Islet precursor cell (in vitro differentiated cells): ENCODE measurements around the gene ACAT1.
"Not testable (repeated sequence)": the region's sequence is repeated elsewhere in the genome, so short reads cannot be mapped to it uniquely, and the experiment has no call there.

Experiments
- DNase-seq: peaks from one replicate; pipeline ENCODE4 v3.0.0-alpha.2; 2018

Gene ACAT1

DNA sequence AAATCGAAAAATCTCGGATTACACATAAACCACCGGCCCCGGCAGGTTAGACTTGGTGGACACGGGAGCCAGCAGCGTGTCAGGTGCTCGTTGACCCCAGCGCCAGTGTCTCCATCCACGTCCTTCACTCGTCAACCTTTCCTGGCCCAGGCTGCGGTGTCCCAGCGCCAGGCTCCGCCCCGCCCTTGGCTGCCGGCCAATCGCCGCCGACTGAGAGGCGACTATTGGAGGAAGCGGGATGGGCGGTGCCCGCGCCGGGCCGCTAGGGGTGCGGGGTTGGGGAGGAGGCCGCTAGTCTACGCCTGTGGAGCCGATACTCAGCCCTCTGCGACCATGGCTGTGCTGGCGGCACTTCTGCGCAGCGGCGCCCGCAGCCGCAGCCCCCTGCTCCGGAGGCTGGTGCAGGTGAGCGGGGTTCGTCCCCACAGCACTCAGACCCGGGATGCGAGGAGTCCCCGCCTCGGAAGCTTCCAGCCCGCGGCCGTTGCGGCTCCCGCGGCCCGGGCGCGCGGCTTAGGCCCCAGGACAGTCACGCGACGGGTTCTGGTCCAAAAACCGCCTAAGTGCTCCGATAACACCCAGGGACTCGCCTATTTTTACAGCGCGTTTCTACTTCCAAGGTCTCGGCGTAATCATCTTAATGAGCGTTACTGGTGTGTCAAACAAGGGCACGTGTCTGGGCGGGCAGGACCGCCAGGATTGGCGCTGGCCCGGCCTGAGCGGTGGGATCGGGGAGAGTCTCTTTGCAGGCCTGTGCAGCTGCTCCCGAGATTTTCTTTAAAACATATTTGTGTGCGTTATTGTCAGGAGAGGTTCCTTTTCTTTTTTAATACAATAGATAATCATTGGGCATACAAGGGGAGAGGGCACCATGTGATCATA is at the start of gene ACAT1:
Gene ACAT1, plus strand, starts transcription at position 294 of the 882 bp plus-strand sequence. Its CDS starts 40 bp downstream, at position 334.
- DNase-seq, result peak; percentile 98

DNA sequence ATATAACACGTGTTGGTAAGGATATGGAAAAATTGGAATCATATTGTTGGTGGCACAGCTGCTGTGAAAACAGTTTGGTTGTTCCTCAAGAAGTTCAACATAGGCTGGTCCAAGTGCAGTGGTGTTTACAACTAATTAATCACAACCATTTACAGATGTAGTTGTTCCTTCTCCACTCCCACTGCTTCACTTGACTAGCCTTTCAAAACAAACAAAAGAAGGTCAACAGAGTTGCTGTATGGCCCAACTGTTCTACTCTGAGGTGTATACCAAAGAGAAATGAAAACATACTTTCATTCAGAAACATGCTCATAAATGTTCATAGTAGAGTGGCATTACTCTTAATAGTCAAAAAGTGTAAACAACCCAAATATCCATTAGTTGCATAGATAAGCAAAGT is 36.6 kb upstream of the ACAT1 start:
- DNase-seq, result no peak

DNA sequence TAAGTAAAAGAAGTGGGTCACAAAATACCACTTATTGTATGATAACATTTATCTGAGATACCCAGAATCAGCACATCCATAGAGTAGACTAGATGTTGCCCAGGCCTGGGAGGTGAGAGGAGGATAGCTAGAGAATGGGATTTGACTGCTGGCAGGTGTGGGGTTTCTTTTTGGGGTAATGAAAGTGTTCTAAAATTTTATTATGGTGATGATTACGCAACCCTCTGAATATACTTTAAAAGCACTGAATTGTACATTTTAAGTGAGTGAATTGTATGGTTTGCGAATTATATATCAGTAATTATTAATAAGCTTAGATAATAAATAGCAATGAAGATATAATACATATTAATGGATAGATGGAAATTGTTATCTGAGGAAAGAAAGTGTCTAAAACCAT is 35.7 kb upstream of the ACAT1 start:
- no peak for DNase-seq

DNA sequence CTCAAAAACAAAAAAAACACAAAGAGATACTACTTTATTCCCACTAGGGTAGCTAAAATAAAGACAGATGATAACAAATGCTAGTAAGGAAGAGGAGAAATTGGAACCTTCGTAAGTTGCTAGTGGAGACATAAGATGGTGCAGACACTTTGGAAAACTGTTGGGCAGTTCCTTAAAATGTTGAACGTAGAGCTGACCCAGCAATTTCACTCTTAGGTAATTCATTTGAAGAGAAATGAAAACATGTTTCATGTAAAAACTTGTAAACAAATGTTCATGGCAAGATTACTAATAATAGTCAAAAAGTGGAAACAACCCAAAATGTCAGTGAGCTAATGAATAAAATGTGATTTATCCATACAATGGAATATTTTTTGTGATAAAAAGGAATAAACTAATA is 29.2 kb upstream of the ACAT1 start:
- no peak for DNase-seq

DNA sequence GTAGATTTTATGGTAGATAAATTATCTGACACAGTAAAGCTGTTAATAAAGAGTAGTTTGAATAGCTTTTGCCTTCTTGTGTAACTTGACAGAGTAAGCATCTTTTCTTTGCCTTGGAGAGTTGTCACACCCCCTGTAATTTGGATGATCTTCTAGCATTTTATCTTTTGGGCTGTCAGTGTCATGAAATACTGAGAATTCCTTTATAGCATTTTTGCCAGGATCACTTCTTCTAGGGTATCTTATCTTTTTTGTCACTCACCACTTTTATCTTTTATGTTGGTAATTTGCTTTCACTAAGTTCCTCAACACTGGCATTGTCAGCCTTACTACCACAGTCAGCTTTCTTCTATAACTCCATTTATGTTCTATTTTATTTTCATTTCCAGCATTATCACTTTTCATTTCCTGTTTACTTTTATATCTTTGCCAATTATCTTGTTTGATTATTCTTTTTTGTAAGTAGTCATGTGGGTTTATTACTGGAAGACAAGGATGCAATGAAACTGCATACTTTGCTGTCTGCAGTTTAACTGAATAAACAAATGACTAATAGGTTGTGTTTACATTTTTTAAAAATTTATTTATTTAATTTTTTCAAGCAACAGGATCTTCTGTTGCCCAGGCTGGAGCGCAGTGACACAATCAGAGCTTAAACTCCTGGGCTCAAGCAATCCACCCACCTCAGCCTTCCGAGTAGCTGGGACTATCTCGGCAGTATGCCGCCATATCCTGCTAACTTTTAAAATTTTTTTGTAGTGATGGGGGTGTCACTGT is 28.1 kb upstream of the ACAT1 start:
- DNase-seq, result no peak

DNA sequence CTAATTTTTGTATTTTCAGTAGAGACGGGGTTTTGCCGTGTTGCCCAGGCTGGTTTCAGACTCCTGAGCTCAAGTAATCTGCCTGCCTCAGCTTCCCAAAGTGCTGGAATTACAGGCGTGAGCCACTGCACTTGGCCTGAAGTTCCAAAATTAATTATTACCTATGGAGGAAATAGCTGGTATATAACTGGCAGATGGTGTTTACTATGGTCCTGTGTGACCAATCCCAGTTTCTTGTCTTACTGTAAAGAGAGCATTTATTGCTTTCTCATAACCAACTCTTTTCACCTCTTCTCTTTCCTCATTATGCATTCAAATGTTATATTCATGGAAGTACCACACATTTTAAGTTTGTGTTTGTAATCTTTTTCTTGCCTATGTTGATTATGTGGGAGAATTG is 24.2 kb upstream of the ACAT1 start:
- no peak for DNase-seq

DNA sequence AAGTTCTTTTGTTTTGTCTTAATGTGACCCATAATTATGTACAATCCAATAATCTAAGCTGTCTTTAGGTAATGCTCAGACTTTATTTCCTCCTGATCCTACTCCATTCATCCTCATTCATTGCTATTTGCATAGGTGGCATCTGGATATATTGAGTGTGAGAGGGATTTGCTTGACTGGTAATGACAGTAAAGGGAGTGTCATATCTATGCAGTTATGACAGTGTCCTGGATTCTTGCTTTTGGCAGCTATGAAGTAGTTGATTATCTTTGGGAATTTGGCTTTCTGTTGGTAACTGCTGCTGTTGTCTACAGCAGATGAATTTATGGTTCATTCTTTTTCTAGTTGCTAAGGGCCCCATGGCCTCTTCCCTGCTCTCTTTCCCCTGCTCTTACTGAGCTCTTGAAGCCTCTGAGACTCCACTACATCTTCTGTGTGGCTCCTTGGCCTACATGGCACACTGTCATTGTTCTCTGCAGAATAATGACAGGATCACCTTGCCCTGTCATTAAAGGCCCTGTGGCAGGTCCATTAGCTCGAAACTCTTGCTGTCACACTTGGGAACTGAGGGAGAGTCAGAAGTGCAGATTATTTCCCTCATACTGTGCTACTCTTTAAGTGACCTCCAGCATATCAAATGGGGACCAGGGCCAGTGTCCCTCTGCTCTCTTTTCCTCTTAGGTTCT is 20.1 kb upstream of the ACAT1 start:
- no peak for DNase-seq

DNA sequence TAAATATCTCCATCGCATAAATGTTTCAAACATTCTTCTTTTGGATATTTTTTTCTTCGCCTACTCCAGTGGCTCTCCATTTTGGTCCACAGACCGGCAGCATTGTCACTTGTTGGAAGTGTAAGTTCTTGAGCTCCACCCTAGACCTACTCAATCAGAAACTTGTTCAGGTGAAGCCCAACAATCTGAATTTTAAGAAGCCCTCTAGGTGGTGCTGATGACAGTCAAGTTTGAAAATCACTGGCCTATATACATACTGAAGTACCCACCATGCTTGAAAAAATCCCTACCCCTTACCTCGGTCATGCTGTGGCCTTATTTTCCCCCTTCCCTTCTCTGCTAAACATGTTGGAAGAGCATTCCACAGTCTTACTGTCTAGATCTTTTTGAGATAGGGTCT is 10.2 kb upstream of the ACAT1 start:
- no peak for DNase-seq

DNA sequence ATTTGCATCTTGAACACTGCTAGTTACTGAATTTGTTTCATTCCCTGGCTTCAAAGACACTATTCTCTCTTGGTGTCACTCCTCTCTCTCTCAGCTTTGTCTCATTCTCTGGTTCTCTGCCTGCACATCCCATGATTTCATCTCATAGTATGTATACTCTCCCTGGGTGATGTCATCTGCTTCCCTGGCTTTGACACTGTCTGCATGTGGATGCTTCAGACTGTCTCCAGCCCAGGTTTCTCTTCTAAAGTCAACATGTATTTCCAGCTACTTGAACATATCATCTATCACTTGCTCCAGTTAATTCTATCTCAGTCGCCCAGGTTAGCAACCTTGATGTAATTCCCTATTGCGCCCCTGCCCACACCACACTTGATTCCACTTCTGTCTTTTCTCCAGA is 9.3 kb upstream of the ACAT1 start:
- DNase-seq, result no peak

DNA sequence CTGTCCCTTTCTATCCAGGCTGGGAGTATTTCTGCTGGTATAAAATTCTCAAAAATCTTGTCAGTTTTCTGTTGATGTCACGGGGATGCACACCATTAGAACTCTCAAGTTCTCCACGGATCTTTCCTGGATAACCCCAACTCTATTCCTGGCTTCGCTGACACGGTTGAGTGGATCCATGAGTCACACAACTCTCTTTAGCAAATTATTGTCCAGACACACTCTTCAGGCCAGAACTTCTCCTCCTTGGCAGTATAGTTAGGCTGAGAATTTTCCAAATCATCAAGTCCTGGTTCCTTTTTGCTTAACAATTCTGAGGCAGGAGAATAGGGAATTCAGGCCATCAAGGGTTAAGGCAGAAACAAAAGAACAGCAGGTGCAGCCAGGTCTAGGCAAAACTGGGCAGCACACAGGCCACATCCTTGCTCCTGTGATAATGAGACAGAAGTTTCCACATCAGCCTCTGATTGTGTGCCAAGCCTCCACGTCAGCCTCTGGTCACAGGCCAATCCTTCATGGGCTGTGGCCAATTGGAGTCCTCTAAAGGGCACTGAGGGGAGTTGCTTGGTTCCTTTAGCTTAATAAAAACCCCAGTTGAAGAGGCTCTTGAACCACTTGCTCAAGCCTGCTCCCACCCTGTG is 5.7 kb upstream of the ACAT1 start:
- DNase-seq, result no peak

DNA sequence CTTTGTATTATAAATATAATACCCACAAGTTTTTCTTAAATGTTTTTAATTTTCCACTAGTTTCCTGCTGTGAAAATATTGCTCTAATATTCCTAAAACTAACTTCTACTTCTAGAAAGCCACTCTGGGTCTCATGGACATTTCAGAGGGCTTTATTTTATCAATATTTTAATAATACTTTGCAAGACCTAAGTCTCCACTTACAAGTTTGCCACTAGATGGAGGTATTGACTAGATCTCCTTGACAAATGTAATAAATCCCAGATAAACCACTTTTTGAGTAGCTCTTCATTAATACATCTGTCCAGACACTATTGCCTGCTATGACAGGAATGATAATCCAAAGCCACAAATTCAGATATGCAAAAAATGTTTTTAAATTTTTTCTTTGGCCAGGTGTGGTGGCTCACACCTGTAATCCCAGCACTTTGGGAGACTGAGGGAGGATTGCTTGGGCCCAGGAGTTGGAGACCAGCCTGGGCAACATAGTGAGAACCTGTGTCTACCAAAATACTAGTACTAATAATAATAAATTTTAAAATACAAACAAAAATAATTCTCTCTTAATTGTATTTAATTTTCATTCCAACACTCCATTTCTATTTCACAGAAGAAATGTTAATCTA is 3.5 kb upstream of the ACAT1 start:
- no peak for DNase-seq

DNA sequence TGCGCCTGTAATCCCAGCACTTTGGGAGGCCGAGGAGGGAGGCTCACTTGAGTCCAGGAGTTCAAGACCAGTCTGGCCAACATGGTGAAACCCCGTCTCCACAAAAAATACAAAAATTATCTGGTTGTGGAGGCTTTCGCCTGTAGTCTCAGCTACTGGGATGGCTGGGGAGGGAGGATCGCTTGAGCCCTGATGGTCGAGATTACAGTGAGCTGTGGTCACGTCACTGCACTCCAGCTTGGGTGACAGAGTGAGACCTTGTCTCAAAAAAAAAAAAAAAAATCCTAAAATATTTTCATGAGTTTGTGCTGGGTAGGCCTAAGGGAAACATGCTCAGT is 462 bp upstream of the ACAT1 start:
- DNase-seq, result not testable (repeated sequence)

DNA sequence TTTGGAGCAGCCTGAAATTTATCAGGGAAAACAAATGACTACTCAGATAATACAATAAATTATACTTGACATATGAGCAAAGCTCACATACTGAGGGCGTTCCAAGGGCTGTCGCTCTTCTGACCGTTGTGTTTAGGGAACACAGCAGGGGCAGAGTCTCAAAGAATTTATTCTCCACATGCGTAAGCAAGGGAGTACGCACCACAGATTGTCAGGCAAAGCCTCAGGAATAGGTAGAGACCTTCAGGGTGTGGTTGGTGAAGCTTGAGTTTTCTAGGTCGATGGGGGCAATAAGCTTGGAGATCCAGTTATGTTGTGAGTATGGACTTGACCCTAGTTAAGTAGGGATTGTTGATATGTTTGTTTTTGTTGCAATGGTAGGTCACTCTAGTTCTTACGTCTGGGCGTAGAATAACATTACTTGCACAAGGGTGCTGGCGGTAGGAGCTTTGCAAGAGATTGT is 830 bp downstream of the ACAT1 start:
- DNase-seq, result no peak

DNA sequence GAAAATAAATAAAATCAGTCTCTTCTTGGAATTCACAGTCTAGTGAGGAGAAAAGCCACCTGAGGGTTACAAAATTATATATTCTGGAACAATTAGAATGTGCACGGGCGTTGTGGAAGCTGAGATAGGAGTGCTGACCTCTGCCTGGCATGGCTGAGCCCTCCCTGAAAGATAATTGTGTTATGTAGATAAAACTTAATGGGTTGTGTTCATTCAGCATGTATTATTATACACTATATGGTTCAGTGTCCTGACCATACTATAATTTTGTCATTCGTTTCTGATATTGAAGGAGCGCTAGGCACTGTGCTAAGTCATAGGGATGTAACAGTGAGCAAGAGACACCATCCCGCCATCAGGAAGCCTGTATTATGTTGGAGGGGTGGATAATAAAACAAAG is 3.7 kb downstream of the ACAT1 start:
- DNase-seq, result no peak

DNA sequence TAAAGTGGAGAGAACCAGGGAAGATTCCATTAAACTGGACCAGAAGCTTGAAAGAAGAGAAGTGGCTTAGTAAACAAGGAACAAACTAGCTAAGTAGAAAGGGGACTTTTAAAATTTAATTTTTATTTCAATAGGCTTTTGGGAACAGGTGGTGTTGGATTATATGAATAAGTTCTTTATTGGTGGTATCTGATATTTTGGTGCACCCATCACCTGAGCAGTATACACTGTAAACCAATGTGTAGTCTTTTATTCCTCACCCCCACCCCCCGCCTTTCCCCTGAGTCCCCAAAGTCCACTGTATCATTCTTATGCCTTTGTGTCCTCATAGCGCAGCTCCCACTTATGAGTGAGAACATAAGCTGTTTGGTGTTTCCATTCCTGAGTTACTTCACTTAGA is 7.4 kb downstream of the ACAT1 start:
- DNase-seq, result no peak

DNA sequence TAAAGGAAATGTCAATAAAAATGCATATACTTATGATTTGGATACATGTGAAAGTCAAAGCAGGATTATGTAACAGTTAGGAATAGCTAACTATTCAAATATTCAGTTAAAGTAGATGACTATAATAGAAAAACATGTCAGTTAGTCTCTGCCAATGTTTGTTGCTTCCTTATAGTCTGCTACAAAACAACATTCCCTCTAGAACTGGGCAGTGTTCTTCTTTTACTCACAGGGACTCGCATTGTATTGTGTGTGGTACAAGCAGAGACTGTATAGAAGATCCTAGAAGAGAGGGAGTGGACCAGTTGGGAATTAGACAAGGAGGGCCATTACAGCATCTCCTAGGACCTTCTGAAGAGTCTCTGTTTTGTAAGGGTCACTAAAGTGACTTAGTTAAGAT is 10.6 kb downstream of the ACAT1 start:
- DNase-seq, result no peak

DNA sequence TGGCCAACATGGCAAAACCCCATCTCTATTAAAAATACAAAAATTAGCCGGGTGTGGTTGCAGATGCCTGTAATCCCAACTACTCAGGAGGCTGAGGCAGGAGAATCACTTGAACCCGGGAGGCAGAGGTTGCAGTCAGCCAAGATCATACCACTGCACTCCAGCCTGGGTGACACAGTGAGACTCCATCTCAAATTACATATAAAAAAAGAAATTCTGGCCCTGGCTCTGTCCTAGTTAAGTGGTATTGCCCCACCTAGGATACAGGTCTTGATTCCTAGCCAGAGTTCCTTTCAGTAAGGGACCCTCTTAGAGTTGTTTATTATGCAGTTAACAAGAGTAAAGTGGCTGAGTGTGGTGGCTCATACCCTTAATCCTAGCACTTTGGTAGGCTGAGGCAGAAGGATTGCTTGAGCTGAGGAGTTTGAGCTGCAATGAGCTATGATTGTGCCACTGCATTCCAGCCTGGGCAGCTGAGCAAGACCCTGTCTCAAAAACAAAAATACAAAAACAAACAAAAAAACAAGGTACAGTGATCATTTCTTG is 11.7 kb downstream of the ACAT1 start:
- DNase-seq, result not testable (repeated sequence)

DNA sequence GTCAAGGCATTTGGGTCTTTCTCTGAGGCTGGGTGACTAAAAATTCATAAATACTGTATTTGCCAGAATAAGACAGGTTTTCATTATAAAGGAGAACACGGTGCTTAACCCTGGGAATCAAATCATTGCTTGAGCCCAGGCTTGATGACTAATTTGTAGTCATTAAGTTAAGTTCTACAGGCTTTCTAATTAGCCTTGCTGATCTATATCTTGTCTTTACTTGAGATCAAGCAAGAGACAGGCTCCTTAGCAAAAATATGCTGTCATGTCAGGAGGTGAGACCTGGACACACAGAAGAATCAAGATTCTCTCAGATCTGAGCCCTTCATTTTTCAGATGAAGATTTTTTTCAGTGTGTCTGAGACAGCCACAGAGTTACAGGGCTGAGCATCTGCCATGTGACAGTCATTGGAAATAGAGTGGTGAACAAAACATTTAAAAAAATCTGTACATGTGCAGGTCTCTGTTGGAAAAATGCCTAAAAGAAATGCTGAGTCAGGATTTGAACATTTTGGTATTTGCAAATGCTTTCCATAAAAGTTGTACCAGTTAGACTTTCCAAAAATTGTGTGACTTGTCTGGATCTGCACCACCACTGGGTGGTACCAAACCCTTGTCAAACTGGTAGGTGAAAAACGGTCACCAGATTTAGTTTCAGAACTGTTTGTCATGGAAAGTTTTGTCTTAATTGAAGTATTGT is 14.6 kb downstream of the ACAT1 start:
- no peak for DNase-seq

DNA sequence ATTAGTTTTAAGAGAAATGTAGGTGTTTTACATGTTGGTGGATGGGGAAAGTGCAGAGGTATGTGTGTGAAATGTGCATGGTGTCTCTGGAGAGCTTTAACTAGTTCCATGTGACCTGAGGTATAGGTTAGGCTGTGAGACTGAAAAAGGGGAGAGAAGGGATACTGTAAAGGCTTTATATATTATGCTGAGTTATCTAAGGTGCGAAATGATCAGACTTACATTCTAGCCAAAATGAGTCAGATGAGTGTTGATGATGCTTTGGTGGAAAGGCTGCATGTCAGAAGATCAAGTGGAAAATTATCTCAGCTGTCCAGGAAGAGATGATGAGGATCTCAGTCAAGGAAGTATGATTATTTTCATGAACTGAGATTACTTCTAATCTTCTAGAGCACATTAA is 15.8 kb downstream of the ACAT1 start:
- no peak for DNase-seq

DNA sequence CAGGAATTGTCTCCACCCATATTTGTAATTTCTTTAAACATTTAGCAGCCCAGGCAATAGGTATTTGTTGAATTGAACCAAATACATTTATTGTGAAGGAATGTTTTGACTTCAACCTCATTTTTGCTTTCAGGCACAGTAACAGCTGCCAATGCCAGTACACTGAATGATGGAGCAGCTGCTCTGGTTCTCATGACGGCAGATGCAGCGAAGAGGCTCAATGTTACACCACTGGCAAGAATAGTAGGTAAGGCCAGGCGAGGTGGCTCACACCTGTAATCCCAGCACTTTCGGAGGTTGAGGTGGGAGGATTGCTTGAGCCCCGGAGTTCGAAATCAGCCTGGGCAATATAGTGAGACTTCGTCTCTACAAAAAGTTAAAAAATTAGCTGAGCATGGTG is 20.9 kb downstream of the ACAT1 start:
- no peak for DNase-seq

DNA sequence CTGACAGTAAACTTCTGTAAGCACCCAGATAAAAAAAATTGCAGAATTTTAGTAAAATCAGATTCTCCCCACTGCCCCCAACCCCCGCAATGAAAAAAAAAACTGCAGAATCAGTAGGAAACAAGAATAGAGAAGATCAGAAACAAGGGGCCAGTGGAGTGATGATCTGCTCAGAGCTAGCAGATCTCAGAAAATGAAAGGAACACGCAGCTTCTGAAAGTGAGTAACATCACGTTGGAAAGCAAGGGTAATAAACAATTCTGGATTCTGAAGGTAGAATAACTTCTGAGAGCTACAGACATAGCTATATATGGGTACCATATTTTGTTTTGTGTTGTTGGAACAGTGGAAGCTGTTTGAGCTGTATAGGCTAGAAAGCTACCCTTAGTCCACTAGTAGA is 23.2 kb downstream of the ACAT1 start:
- DNase-seq, result no peak

DNA sequence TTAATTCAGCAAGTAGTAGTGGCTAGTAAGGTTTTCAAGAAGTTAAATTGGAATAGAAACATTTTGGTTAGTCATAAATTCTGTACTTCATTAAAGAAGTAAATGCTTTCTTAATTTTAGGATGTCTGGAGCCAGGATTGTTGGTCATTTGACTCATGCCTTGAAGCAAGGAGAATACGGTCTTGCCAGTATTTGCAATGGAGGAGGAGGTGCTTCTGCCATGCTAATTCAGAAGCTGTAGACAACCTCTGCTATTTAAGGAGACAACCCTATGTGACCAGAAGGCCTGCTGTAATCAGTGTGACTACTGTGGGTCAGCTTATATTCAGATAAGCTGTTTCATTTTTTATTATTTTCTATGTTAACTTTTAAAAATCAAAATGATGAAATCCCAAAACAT is 25.8 kb downstream of the ACAT1 start:
- DNase-seq, result no peak
